ENCODE data around the gene SLC34A1. TPM values are rescaled to one million over a fixed set of nuclear protein-coding genes. Genes with fewer than 3 reads are reported as not detected.

SLC34A1 gene
- total RNA-seq, 4 donors from 2014 or later, result not detected

- intact Hi-C loops (cut with DNase I; ENCODE audit: low total_unique reads), result no loop called here
- Histone ChIP-seq H3K27ac (no peak overlapping the region), H3K4me3 (no peak overlapping the region), H3K36me3 (no peaks in the 10 kb centered on the region), H3K27me3 (no peaks in the 10 kb centered on the region), H3K9me3 (no peaks in the 10 kb centered on the region), H3K4me1 (no peaks in the 10 kb centered on the region)
- DNase-seq, result no peak
- TF ChIP-seq, protein P1, sequence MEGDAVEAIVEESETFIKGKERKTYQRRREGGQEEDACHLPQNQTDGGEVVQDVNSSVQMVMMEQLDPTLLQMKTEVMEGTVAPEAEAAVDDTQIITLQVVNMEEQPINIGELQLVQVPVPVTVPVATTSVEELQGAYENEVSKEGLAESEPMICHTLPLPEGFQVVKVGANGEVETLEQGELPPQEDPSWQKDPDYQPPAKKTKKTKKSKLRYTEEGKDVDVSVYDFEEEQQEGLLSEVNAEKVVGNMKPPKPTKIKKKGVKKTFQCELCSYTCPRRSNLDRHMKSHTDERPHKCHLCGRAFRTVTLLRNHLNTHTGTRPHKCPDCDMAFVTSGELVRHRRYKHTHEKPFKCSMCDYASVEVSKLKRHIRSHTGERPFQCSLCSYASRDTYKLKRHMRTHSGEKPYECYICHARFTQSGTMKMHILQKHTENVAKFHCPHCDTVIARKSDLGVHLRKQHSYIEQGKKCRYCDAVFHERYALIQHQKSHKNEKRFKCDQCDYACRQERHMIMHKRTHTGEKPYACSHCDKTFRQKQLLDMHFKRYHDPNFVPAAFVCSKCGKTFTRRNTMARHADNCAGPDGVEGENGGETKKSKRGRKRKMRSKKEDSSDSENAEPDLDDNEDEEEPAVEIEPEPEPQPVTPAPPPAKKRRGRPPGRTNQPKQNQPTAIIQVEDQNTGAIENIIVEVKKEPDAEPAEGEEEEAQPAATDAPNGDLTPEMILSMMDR (IDR thresholded peaks at IDR 0.05), result peak in 1 of 4 experiments; percentile 8
- no peak for TF ChIP-seq POLR2A (IDR thresholded peaks at IDR 0.05)
Measured at GRCh38 chr5:177382423-177383029, 1.7 kb upstream of the SLC34A1 start.

GRCh38 chr5:177383181-177383580, 1.1 kb upstream of the SLC34A1 start:
- intact Hi-C loops (cut with DNase I; ENCODE audit: low total_unique reads), result no loop called here
- DNase-seq, result no peak
- Histone ChIP-seq H3K4me1 (no peaks in the 10 kb centered on the region), H3K36me3 (no peaks in the 10 kb centered on the region), H3K9me3 (no peaks in the 10 kb centered on the region), H3K27me3 (no peaks in the 10 kb centered on the region), H3K4me3 (no peak overlapping the region), H3K27ac (no peak overlapping the region)
- TF ChIP-seq, protein P1 (IDR thresholded peaks at IDR 0.05), result no peak
- no peak for TF ChIP-seq POLR2A (IDR thresholded peaks at IDR 0.05)

GRCh38 chr5:177385720-177386119, 1.5 kb downstream of the SLC34A1 start:
- DNase-seq, result no peak
- Histone ChIP-seq H3K9me3 (no peaks in the 10 kb centered on the region), H3K36me3 (no peaks in the 10 kb centered on the region), H3K4me1 (no peaks in the 10 kb centered on the region), H3K4me3 (no peak overlapping the region), H3K27ac (no peak overlapping the region), H3K27me3 (no peaks in the 10 kb centered on the region)
- TF ChIP-seq POLR2A (IDR thresholded peaks at IDR 0.05), result no peak
- TF ChIP-seq, protein P1 (IDR thresholded peaks at IDR 0.05), result no peak
- intact Hi-C loops (cut with DNase I; ENCODE audit: low total_unique reads), result loop anchor here (5.0 kb wide), 1 partner anchor 117 kb away; no protein-coding TSS in a partner anchor

DNA sequence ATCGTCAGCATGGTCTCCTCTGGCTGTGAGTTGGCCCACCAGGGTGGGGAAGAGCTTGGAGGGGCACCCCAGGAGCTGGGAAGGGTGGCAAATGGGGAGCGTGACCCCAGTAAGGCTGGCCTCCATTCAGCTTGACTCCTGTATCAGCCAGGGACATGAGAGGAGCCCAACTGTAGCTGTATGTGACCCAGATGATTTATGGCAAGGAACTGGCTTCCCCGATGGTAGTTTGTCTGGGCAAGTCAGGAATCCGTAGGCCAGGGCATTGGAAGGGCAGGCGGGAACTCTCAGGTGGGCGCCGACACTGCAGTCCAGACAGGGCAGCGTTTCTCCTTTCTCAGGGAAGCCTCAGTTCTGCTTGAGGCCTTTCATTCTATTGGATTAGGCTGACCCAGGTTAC, 2.3 kb downstream of the SLC34A1 start:
- TF ChIP-seq, protein P1 (IDR thresholded peaks at IDR 0.05), result no peak
- no peak for TF ChIP-seq POLR2A (IDR thresholded peaks at IDR 0.05)
- Histone ChIP-seq H3K27me3 (no peaks in the 10 kb centered on the region), H3K36me3 (no peaks in the 10 kb centered on the region), H3K4me3 (no peak overlapping the region), H3K4me1 (no peaks in the 10 kb centered on the region), H3K27ac (no peak overlapping the region), H3K9me3 (no peaks in the 10 kb centered on the region)
- intact Hi-C loops (cut with DNase I; ENCODE audit: low total_unique reads), result loop anchor here (5.0 kb wide), 1 partner anchor 116 kb away; no protein-coding TSS in a partner anchor
- DNase-seq, result no peak

DNA sequence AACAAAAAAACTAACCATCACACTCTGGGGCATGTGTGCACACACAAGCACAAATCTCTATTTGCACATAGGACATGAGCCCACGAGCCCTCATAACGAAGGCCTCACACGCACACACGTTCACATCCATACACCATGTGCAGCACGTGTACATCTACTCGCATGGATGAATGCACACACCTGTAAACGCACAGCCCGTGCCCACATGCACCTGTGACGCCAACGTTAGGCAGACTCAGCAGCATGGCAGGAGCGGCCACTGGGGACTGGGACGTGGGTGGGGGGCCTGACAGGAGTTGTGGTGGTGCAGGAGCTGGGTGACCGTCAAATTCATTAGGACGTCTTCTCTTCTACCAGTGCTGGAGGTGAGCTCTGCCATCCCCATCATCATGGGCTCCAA, 3.2 kb downstream of the SLC34A1 start:
- H3K4me3 ChIP-seq, result no peak overlapping the region
- TF ChIP-seq, protein P1 (IDR thresholded peaks at IDR 0.05), result no peak
- TF ChIP-seq POLR2A (IDR thresholded peaks at IDR 0.05), result no peak
- H3K27ac ChIP-seq, result no peak overlapping the region
- H3K4me1 ChIP-seq, result no peaks in the 10 kb centered on the region
- intact Hi-C loops (cut with DNase I; ENCODE audit: low total_unique reads), result loop anchor here (5.0 kb wide), 1 partner anchor 115 kb away; no protein-coding TSS in a partner anchor
- H3K27me3 ChIP-seq, result no peaks in the 10 kb centered on the region
- no peaks in the 10 kb centered on the region for H3K9me3 ChIP-seq
- no peaks in the 10 kb centered on the region for H3K36me3 ChIP-seq
- DNase-seq, result no peak

Data from uterus (tissue), 4 donors.